Endothelial cell (in vitro differentiated cells): ENCODE measurements around the gene MILR1. TPM values are rescaled to one million over a fixed set of nuclear protein-coding genes. Genes with fewer than 3 reads are reported as not detected.

Experiments
- DNase-seq: peaks from one replicate; pipeline ENCODE4 v3.0.0; 2021; ENCODE audit warnings: low spot score
- H3K27ac Mint-ChIP-seq: one replicate; pipeline ENCODE4 v1.8.0; 2021; ENCODE audit warnings: mixed read lengths, inconsistent platforms; ENCODE audit not compliant: unreplicated experiment
- H3K27me3 Mint-ChIP-seq: one replicate; pipeline ENCODE4 v1.8.0; 2021; ENCODE audit warnings: mild to moderate bottlenecking, moderate library complexity, mixed read lengths, inconsistent platforms; ENCODE audit not compliant: unreplicated experiment
- H3K36me3 Mint-ChIP-seq: one replicate; pipeline ENCODE4 v1.8.0; 2021; ENCODE audit warnings: mild to moderate bottlenecking, low read depth, mixed read lengths, inconsistent platforms; ENCODE audit not compliant: unreplicated experiment
- H3K4me1 Mint-ChIP-seq: one replicate; pipeline ENCODE4 v1.8.0; 2021; ENCODE audit warnings: mild to moderate bottlenecking, mixed read lengths, inconsistent platforms; ENCODE audit not compliant: unreplicated experiment
- H3K4me3 Mint-ChIP-seq: one replicate; pipeline ENCODE4 v1.8.0; 2021; ENCODE audit warnings: mild to moderate bottlenecking, mixed read lengths, inconsistent platforms; ENCODE audit not compliant: unreplicated experiment
- H3K9me3 Mint-ChIP-seq: one replicate; pipeline ENCODE4 v1.8.0; 2021; ENCODE audit warnings: mixed read lengths, inconsistent platforms; ENCODE audit not compliant: unreplicated experiment
- total RNA-seq: library from RNA; stranded (reverse); fragmentation: NEBNext Ultra II Directional; extraction: Animal tissue kit (Norgen Biotek cat#: 25700); gene quantifications from one replicate; pipeline ENCODE4 v1.2.1, GENCODE V29; 2021; ENCODE audit not compliant: unreplicated experiment
- TF ChIP-seq, protein P1 (sequence below): fragments of 200-600 bp; sonication (generic); IDR thresholded peaks from one replicate; pipeline ENCODE4 v1.5.0; 2021; ENCODE audit warnings: antibody characterized with exemption; ENCODE audit not compliant: unreplicated experiment

Gene MILR1
- total RNA-seq, 1 donor from 2014 or later: 1.6 TPM

DNA sequence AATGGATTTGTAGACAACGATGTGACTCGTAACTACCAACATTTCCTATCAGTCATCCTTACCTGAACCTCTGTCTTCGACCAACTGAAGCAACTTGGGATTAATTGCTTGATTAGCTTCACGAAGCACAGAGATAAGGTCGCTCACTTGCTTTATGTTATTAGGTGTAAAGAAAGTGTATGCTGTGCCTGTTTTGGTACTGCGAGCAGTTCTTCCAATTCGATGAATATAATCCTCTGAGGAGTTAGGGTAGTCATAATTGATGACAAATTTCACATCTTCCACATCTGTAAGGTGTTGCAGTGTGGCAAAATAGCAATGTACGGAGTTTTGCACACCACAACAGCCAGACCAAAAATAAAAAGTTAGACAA, 51.6 kb downstream of the MILR1 start:
- Mint-ChIP-seq H3K9me3 (no peaks in the 10 kb centered on the region), H3K27ac (peak overlapping the region; percentile 65), H3K4me3 (peak overlapping the region; percentile 88), H3K36me3 (peaks cover 78% of the 10 kb centered on the region), H3K4me1 (peaks cover 78% of the 10 kb centered on the region), H3K27me3 (peaks cover 28% of the 10 kb centered on the region)
- TF ChIP-seq, protein P1, sequence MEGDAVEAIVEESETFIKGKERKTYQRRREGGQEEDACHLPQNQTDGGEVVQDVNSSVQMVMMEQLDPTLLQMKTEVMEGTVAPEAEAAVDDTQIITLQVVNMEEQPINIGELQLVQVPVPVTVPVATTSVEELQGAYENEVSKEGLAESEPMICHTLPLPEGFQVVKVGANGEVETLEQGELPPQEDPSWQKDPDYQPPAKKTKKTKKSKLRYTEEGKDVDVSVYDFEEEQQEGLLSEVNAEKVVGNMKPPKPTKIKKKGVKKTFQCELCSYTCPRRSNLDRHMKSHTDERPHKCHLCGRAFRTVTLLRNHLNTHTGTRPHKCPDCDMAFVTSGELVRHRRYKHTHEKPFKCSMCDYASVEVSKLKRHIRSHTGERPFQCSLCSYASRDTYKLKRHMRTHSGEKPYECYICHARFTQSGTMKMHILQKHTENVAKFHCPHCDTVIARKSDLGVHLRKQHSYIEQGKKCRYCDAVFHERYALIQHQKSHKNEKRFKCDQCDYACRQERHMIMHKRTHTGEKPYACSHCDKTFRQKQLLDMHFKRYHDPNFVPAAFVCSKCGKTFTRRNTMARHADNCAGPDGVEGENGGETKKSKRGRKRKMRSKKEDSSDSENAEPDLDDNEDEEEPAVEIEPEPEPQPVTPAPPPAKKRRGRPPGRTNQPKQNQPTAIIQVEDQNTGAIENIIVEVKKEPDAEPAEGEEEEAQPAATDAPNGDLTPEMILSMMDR: no peak
- no peak for DNase-seq

- TF ChIP-seq, protein P1: no peak
- peaks cover 33% of the 10 kb centered on the region for H3K27me3 Mint-ChIP-seq
- peak overlapping the region; percentile 88 for H3K4me3 Mint-ChIP-seq
- no peak for DNase-seq
- peaks cover 77% of the 10 kb centered on the region for H3K4me1 Mint-ChIP-seq
- peaks cover 80% of the 10 kb centered on the region for H3K36me3 Mint-ChIP-seq
- peak overlapping the region; percentile 87 for H3K27ac Mint-ChIP-seq
- H3K9me3 Mint-ChIP-seq: no peaks in the 10 kb centered on the region
Measured at GRCh38 chr17:64500862-64501765, 52.2 kb downstream of the MILR1 start.

DNA sequence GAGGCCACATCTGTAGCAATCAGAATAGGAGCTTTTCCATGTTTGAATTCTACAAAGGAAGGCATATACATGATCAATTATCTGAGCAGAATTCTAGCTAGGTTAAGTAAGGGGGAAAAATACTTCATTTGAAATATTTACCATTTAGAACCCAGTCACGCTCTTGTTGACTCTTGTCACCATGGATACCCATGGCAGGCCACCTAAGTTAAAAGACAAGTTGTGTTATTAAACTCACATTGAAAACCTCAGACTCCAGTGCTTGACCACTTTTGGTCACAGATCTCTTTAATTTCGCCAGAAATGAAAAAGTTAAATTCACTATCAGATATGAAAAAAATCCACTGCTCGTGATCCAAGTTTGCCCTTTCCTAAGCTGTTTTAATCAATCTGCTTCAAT, 53.1 kb downstream of the MILR1 start:
- Mint-ChIP-seq H3K4me3 (peak overlapping the region; percentile 100), H3K4me1 (peaks cover 74% of the 10 kb centered on the region), H3K36me3 (peaks cover 79% of the 10 kb centered on the region)

GRCh38 chr17:64502809-64503208, 53.9 kb downstream of the MILR1 start:
- Mint-ChIP-seq H3K9me3 (no peaks in the 10 kb centered on the region), H3K4me3 (peak overlapping the region; percentile 100), H3K36me3 (peaks cover 82% of the 10 kb centered on the region)

More for the DNA sequence above, 53.1 kb downstream of the MILR1 start:
- TF ChIP-seq, protein P1: no peak
- H3K9me3 Mint-ChIP-seq: no peaks in the 10 kb centered on the region
- H3K27ac Mint-ChIP-seq: peak overlapping the region; percentile 87
- DNase-seq: no peak
- peaks cover 40% of the 10 kb centered on the region for H3K27me3 Mint-ChIP-seq

More at GRCh38 chr17:64502809-64503208, 53.9 kb downstream of the MILR1 start:
- H3K27ac Mint-ChIP-seq: peak overlapping the region; percentile 88
- peaks cover 75% of the 10 kb centered on the region for H3K4me1 Mint-ChIP-seq
- peaks cover 41% of the 10 kb centered on the region for H3K27me3 Mint-ChIP-seq
- DNase-seq: no peak
- TF ChIP-seq, protein P1: no peak
